Colon (tissue), 2 donors: ENCODE data around the gene ANGEL2.
"Not testable (repeated sequence)": the region's sequence is repeated elsewhere in the genome, so short reads cannot be mapped to it uniquely, and the experiment has no call there.

ENCODE experiments used
- FAIRE-seq: peaks from 2 replicates; lab custom pipeline; 2012; peaks lifted over from hg19 to GRCh38; lab: Jason Lieb, UNC
- donor health status: control.
- donor health status: control.

The ANGEL2 gene

GRCh38 chr1:212975111-212975918 is 40.4 kb downstream of the ANGEL2 start:
- no peak for FAIRE-seq

- no peak for FAIRE-seq
Measured at GRCh38 chr1:212974711-212975110, 41.0 kb downstream of the ANGEL2 start.

GRCh38 chr1:212973899-212974298 is 41.8 kb downstream of the ANGEL2 start:
- FAIRE-seq, result no peak

- FAIRE-seq, result no peak
Measured at GRCh38 chr1:212973426-212973825, 42.2 kb downstream of the ANGEL2 start.

GRCh38 chr1:212971312-212971711 is 44.4 kb downstream of the ANGEL2 start:
- no peak for FAIRE-seq

- FAIRE-seq, result no peak
Measured at GRCh38 chr1:212970085-212970484, 45.6 kb downstream of the ANGEL2 start.

GRCh38 chr1:212968368-212968863 is 47.3 kb downstream of the ANGEL2 start:
- FAIRE-seq, result no peak

GRCh38 chr1:212967801-212968200 is 47.9 kb downstream of the ANGEL2 start:
- FAIRE-seq, result no peak

- no peak for FAIRE-seq
Measured at GRCh38 chr1:212966616-212967015, 49.1 kb downstream of the ANGEL2 start.

- not testable (repeated sequence) for FAIRE-seq
Measured at GRCh38 chr1:212964993-212965392, 50.7 kb downstream of the ANGEL2 start.

GRCh38 chr1:212964102-212964501 is 51.6 kb downstream of the ANGEL2 start:
- no peak for FAIRE-seq

GRCh38 chr1:212962509-212962908 is 53.2 kb downstream of the ANGEL2 start:
- no peak for FAIRE-seq

- no peak for FAIRE-seq
Measured at GRCh38 chr1:212960932-212961331, 54.7 kb downstream of the ANGEL2 start.

- FAIRE-seq, result no peak
Measured at GRCh38 chr1:212959266-212960220, 56.1 kb downstream of the ANGEL2 start.

GRCh38 chr1:212958175-212958574 is 57.5 kb downstream of the ANGEL2 start:
- FAIRE-seq, result no peak

GRCh38 chr1:212957546-212957945 is 58.1 kb downstream of the ANGEL2 start:
- no peak for FAIRE-seq

- no peak for FAIRE-seq
Measured at GRCh38 chr1:212955961-212956620, 59.6 kb downstream of the ANGEL2 start.

GRCh38 chr1:212955098-212955497 is 60.6 kb downstream of the ANGEL2 start:
- no peak for FAIRE-seq

- FAIRE-seq, result no peak
Measured at GRCh38 chr1:212954514-212954913, 61.2 kb downstream of the ANGEL2 start.

- FAIRE-seq, result no peak
Measured at GRCh38 chr1:212953321-212953720, 62.3 kb downstream of the ANGEL2 start.

GRCh38 chr1:212952641-212952976 is 63.1 kb downstream of the ANGEL2 start:
- no peak for FAIRE-seq

- no peak for FAIRE-seq
Measured at GRCh38 chr1:212951947-212952640, 63.6 kb downstream of the ANGEL2 start.
